Measurements from ENCODE around the gene ABCB10.

ABCB10 gene

GRCh38 chr1:229506633-229507032, 51.9 kb downstream of the ABCB10 start:
- no peak overlapping the region for H3K4me2 ChIP-seq (ENCODE audit: low read length)
- H3K36me3 ChIP-seq (ENCODE audit: control insufficient read depth in 1 of 2, insufficient read depth in 2 of 2, low read length in 2 of 2) = peaks cover 0 to 5% of the 10 kb centered on the region in 2 experiments
- no peak overlapping the region for H3K27ac ChIP-seq (ENCODE audit: low read depth, low read length)
- H3K79me1 ChIP-seq (ENCODE audit: low read length) = peaks cover 5% of the 10 kb centered on the region
- H3K4ac ChIP-seq (ENCODE audit: low read depth, low read length) = peak overlapping the region; percentile 13
- no peak overlapping the region for H4K91ac ChIP-seq (ENCODE audit: low read depth, low read length)
- H2BK12ac ChIP-seq (ENCODE audit: low read length) = no peak overlapping the region
- H3K4me1 ChIP-seq (ENCODE audit: control insufficient read depth in 1 of 2, insufficient read depth in 2 of 2, low read length in 2 of 2) = peaks cover 0 to 3% of the 10 kb centered on the region in 2 experiments
- H2BK5ac ChIP-seq (ENCODE audit: low read depth, low read length, poor library complexity) = no peak overlapping the region
- no peaks in the 10 kb centered on the region for H3K27me3 ChIP-seq (ENCODE audit: insufficient read depth, low read length)
- no peak overlapping the region for H2AFZ ChIP-seq (ENCODE audit: insufficient read depth, low read length, poor library complexity)
- H4K8ac ChIP-seq (ENCODE audit: low read depth, low read length) = no peak overlapping the region
- no peak overlapping the region for H3K14ac ChIP-seq (ENCODE audit: low read length)
- H3K9ac ChIP-seq (ENCODE audit: low read length) = no peak overlapping the region
- no peak overlapping the region for H2AK5ac ChIP-seq (ENCODE audit: low read length)
- H3K23ac ChIP-seq (ENCODE audit: low read length) = no peak overlapping the region
- DNase-seq = no peak
- H3K4me3 ChIP-seq (ENCODE audit: low read depth, low read length) = no peak overlapping the region
- no peak overlapping the region for H3K18ac ChIP-seq (ENCODE audit: low read length)
- WGBS (ENCODE audit: extremely low coverage, insufficient coverage, insufficient read length) = no CpG with 5 or more reads among the region's 8 CpGs
- H3K9me3 ChIP-seq (ENCODE audit: insufficient read depth, low read depth, low read length) = no peaks in the 10 kb centered on the region
- H3K79me2 ChIP-seq (ENCODE audit: control insufficient read depth, insufficient read depth, low read length, poor library complexity) = peaks cover 2% of the 10 kb centered on the region
- H4K12ac ChIP-seq (ENCODE audit: low read depth, low read length) = no peak overlapping the region
- no peak overlapping the region for H2BK120ac ChIP-seq (ENCODE audit: insufficient read depth, low read length, poor library complexity)

- WGBS (ENCODE audit: extremely low coverage, insufficient coverage, insufficient read length) = no CpG with 5 or more reads among the region's 2 CpGs
- Histone ChIP-seq H4K91ac (ENCODE audit: low read depth, low read length) (no peak overlapping the region), H2BK120ac (ENCODE audit: insufficient read depth, low read length, poor library complexity) (no peak overlapping the region), H3K36me3 (ENCODE audit: control insufficient read depth in 1 of 2, insufficient read depth in 2 of 2, low read length in 2 of 2) (peaks cover 30 to 40% of the 10 kb centered on the region in 2 experiments), H3K14ac (ENCODE audit: low read length) (no peak overlapping the region), H3K9ac (ENCODE audit: low read length) (no peak overlapping the region), H2BK5ac (ENCODE audit: low read depth, low read length, poor library complexity) (no peak overlapping the region), H3K18ac (ENCODE audit: low read length) (no peak overlapping the region), H3K4me2 (ENCODE audit: low read length) (no peak overlapping the region), H3K23ac (ENCODE audit: low read length) (no peak overlapping the region), H3K27ac (ENCODE audit: low read depth, low read length) (no peak overlapping the region), H2BK12ac (ENCODE audit: low read length) (no peak overlapping the region), H4K8ac (ENCODE audit: low read depth, low read length) (no peak overlapping the region), H2AK5ac (ENCODE audit: low read length) (no peak overlapping the region), H2AFZ (ENCODE audit: insufficient read depth, low read length, poor library complexity) (no peak overlapping the region), H3K79me1 (ENCODE audit: low read length) (no peaks in the 10 kb centered on the region), H3K79me2 (ENCODE audit: control insufficient read depth, insufficient read depth, low read length, poor library complexity) (no peaks in the 10 kb centered on the region), H3K4me1 (ENCODE audit: control insufficient read depth in 1 of 2, insufficient read depth in 2 of 2, low read length in 2 of 2) (no peaks in the 10 kb centered on the region), H3K27me3 (ENCODE audit: insufficient read depth, low read length) (no peaks in the 10 kb centered on the region), H4K12ac (ENCODE audit: low read depth, low read length) (no peak overlapping the region), H3K4ac (ENCODE audit: low read depth, low read length) (no peak overlapping the region), H3K4me3 (ENCODE audit: low read depth, low read length) (no peak overlapping the region), H3K9me3 (ENCODE audit: insufficient read depth, low read depth, low read length) (no peaks in the 10 kb centered on the region)
- DNase-seq = peak in 1 of 2 donors; percentile 16
These were observed 62.7 kb downstream of the ABCB10 start for GRCh38 chr1:229495782-229496181.

- H3K4me2 ChIP-seq (ENCODE audit: low read length) = no peak overlapping the region
- no peak overlapping the region for H3K14ac ChIP-seq (ENCODE audit: low read length)
- H3K36me3 ChIP-seq (ENCODE audit: control insufficient read depth in 1 of 2, insufficient read depth in 2 of 2, low read length in 2 of 2) = peaks cover 27 to 39% of the 10 kb centered on the region in 2 experiments
- no peak overlapping the region for H2BK12ac ChIP-seq (ENCODE audit: low read length)
- H2AFZ ChIP-seq (ENCODE audit: insufficient read depth, low read length, poor library complexity) = no peak overlapping the region
- no peak overlapping the region for H4K8ac ChIP-seq (ENCODE audit: low read depth, low read length)
- DNase-seq = no peak
- no peak overlapping the region for H3K4me3 ChIP-seq (ENCODE audit: low read depth, low read length)
- no peak overlapping the region for H4K91ac ChIP-seq (ENCODE audit: low read depth, low read length)
- no peak overlapping the region for H3K4ac ChIP-seq (ENCODE audit: low read depth, low read length)
- no peak overlapping the region for H3K18ac ChIP-seq (ENCODE audit: low read length)
- H3K79me2 ChIP-seq (ENCODE audit: control insufficient read depth, insufficient read depth, low read length, poor library complexity) = no peaks in the 10 kb centered on the region
- no CpG with 5 or more reads among the region's 1 CpG for WGBS (ENCODE audit: extremely low coverage, insufficient coverage, insufficient read length)
- no peak overlapping the region for H2BK120ac ChIP-seq (ENCODE audit: insufficient read depth, low read length, poor library complexity)
- H3K9ac ChIP-seq (ENCODE audit: low read length) = no peak overlapping the region
- H3K79me1 ChIP-seq (ENCODE audit: low read length) = no peaks in the 10 kb centered on the region
- no peak overlapping the region for H4K12ac ChIP-seq (ENCODE audit: low read depth, low read length)
- H3K27me3 ChIP-seq (ENCODE audit: insufficient read depth, low read length) = no peaks in the 10 kb centered on the region
- no peaks in the 10 kb centered on the region for H3K9me3 ChIP-seq (ENCODE audit: insufficient read depth, low read depth, low read length)
- no peaks in the 10 kb centered on the region for H3K4me1 ChIP-seq (ENCODE audit: control insufficient read depth in 1 of 2, insufficient read depth in 2 of 2, low read length in 2 of 2)
- no peak overlapping the region for H3K27ac ChIP-seq (ENCODE audit: low read depth, low read length)
- no peak overlapping the region for H2AK5ac ChIP-seq (ENCODE audit: low read length)
- H3K23ac ChIP-seq (ENCODE audit: low read length) = no peak overlapping the region
- H2BK5ac ChIP-seq (ENCODE audit: low read depth, low read length, poor library complexity) = no peak overlapping the region
These were observed 71.3 kb downstream of the ABCB10 start for GRCh38 chr1:229487181-229487580.

- no peak overlapping the region for H2BK5ac ChIP-seq (ENCODE audit: low read depth, low read length, poor library complexity)
- no peak overlapping the region for H2BK12ac ChIP-seq (ENCODE audit: low read length)
- no peak for DNase-seq
- peaks cover 31 to 44% of the 10 kb centered on the region in 2 experiments for H3K36me3 ChIP-seq (ENCODE audit: control insufficient read depth in 1 of 2, insufficient read depth in 2 of 2, low read length in 2 of 2)
- no peak overlapping the region for H4K12ac ChIP-seq (ENCODE audit: low read depth, low read length)
- no peaks in the 10 kb centered on the region for H3K9me3 ChIP-seq (ENCODE audit: insufficient read depth, low read depth, low read length)
- no peak overlapping the region for H3K4me3 ChIP-seq (ENCODE audit: low read depth, low read length)
- no peak overlapping the region for H3K18ac ChIP-seq (ENCODE audit: low read length)
- no peaks in the 10 kb centered on the region for H3K79me2 ChIP-seq (ENCODE audit: control insufficient read depth, insufficient read depth, low read length, poor library complexity)
- H2AK5ac ChIP-seq (ENCODE audit: low read length) = no peak overlapping the region
- no peak overlapping the region for H3K27ac ChIP-seq (ENCODE audit: low read depth, low read length)
- no peaks in the 10 kb centered on the region for H3K79me1 ChIP-seq (ENCODE audit: low read length)
- no peaks in the 10 kb centered on the region for H3K4me1 ChIP-seq (ENCODE audit: control insufficient read depth in 1 of 2, insufficient read depth in 2 of 2, low read length in 2 of 2)
- no peak overlapping the region for H3K14ac ChIP-seq (ENCODE audit: low read length)
- no peak overlapping the region for H4K8ac ChIP-seq (ENCODE audit: low read depth, low read length)
- WGBS (ENCODE audit: extremely low coverage, insufficient coverage, insufficient read length) = no CpG with 5 or more reads among the region's 1 CpG
- no peak overlapping the region for H2AFZ ChIP-seq (ENCODE audit: insufficient read depth, low read length, poor library complexity)
- no peak overlapping the region for H3K4me2 ChIP-seq (ENCODE audit: low read length)
- H3K4ac ChIP-seq (ENCODE audit: low read depth, low read length) = no peak overlapping the region
- H3K9ac ChIP-seq (ENCODE audit: low read length) = no peak overlapping the region
- no peak overlapping the region for H3K23ac ChIP-seq (ENCODE audit: low read length)
- no peak overlapping the region for H2BK120ac ChIP-seq (ENCODE audit: insufficient read depth, low read length, poor library complexity)
- H4K91ac ChIP-seq (ENCODE audit: low read depth, low read length) = no peak overlapping the region
- H3K27me3 ChIP-seq (ENCODE audit: insufficient read depth, low read length) = no peaks in the 10 kb centered on the region
These were observed 73.2 kb downstream of the ABCB10 start for GRCh38 chr1:229485318-229485717.

Data from trophoblast cell (in vitro differentiated cells and primary cell).